Heart right ventricle (tissue), 16 donors: ENCODE data around the gene HTR3C. TPM values are rescaled to one million over a fixed set of nuclear protein-coding genes. Genes with fewer than 3 reads are reported as not detected.
"Not testable (repeated sequence)": the region's sequence is repeated elsewhere in the genome, so short reads cannot be mapped to it uniquely, and the experiment has no call there.

Experiments used
- ATAC-seq, 8 donors: fragments of 200-7000 bp; cut with Tn5 transposase; one replicate each; pipeline ENCODE4 v1.9.1; 2020; ENCODE audit warnings: mild to moderate bottlenecking in 8 of 8, moderate library complexity in 8 of 8, moderate number of reproducible peaks in 1 of 8
- DNase-seq, 2 donors: peaks; one replicate each; pipeline ENCODE4 v3.0.0-alpha.2; 2020
- H3K27ac ChIP-seq, 10 donors: fragments of 200-600 bp; sonication (generic) in 2 of 10; one replicate each; pipeline versions ENCODE4 v1.5.0 to v1.8.0; 2020 to 2022; ENCODE audit warnings: mild to moderate bottlenecking in 3 of 10
- H3K27me3 ChIP-seq, 7 donors: fragments of 200-600 bp; one replicate each; pipeline ENCODE4 v1.8.0; 2021 to 2022; ENCODE audit warnings: mild to moderate bottlenecking in 2 of 7
- H3K36me3 ChIP-seq, 9 donors: fragments of 200-600 bp; sonication (generic) in 1 of 9; one replicate each; pipeline versions ENCODE4 v1.5.0 to v1.8.0; 2020 to 2022; ENCODE audit warnings: mild to moderate bottlenecking in 2 of 9
- H3K4me1 ChIP-seq, 9 donors: fragments of 200-600 bp; sonication (generic) in 1 of 9; one replicate each; pipeline versions ENCODE4 v1.5.0 to v1.8.0; 2020 to 2022; ENCODE audit warnings: mild to moderate bottlenecking in 4 of 9
- H3K4me3 ChIP-seq, 10 donors: fragments of 200-600 bp; sonication (generic) in 2 of 10; one replicate each; pipeline versions ENCODE4 v1.5.0 to v1.8.0; 2020 to 2022; ENCODE audit warnings: mild to moderate bottlenecking in 7 of 10, moderate library complexity in 2 of 10
- H3K9me3 ChIP-seq, 11 donors: fragments of 200-600 bp in 10 of 11; sonication (generic) in 2 of 11; one replicate each; pipeline versions ENCODE4 v1.5.0 to v1.8.0; 2013 to 2022; ENCODE audit warnings: mild to moderate bottlenecking in 2 of 11, control low read depth in 1 of 11, moderate library complexity in 1 of 11
- WGBS, 2 donors: extraction: QIAGEN DNeasy Blood & Tissue Kit; methylation state at CpG; one replicate each; pipeline ENCODE4 v1.1.7; 2013; ENCODE audit warnings: inconsistent platforms in 1 of 2; 5-methylcytosine and 5-hydroxymethylcytosine counted together
- intact Hi-C, 10 donors: fragments of 100-400 bp; cut with DNase I; formaldehyde crosslinking; loops; one replicate each; pipeline versions ENCODE4 v1.11.1 to v1.14.2; 2022
- polyA plus RNA-seq, 2 donors: library from polyadenylated mRNA; stranded (reverse); fragments of 200-250 nt; gene quantifications; one replicate each; pipeline ENCODE4 v1.2.3, GENCODE V29; 2013
- total RNA-seq, 10 donors: library from RNA; stranded (reverse); fragmentation: NEBNext Ultra II Directional in 3 of 10; extraction: Animal tissue kit (Norgen Biotek cat#: 25700) in 3 of 10; gene quantifications; one replicate each; pipeline versions ENCODE4 v1.2.1 to v1.2.4, GENCODE V29; 2021 to 2023
- TF ChIP-seq, protein P1 (sequence below), 9 donors: fragments of 200-600 bp; sonication (generic) in 2 of 9; IDR thresholded peaks; one replicate each; pipeline versions ENCODE4 v1.5.0 to v1.8.0; 2021 to 2022; ENCODE audit warnings: antibody characterized with exemption in 9 of 9, mild to moderate bottlenecking in 5 of 9, moderate library complexity in 1 of 9
- donor health status: Arrhythmogenic right ventricular cardiomyopathy.
- donor health status: ischemic (EF 13 %, LVEDD 7.1; RV severe dilation, severe dysfunction).
- donor health status: healthy with polysubstance abuse.
- donor health status: DM: no; HTN: yes; CAD: no.
- donor health status: DM: no; HTN: no; CAD: no.
- donor health status: ischemic (EF 25% LVEDD 6.9; RV normal size, moderate dysfunction).
- donor health status: ischemic (EF 25% LVEDD 5.7; RV mildly dilated, moderate dysfunction).
- donor health status: healthy.
- donor health status: DM: yes; HTN: yes; CAD: no.
- donor health status: Ischemic cardiomyopathy.
- donor health status: ischemic (EF 35%, LVEDD 5.7; RV mildly dilated, moderate dysfunction).
- donor health status: nonischemic (EF 11% LVEDD 7.7; RV severe dilation, severe dysfunction).
- donor health status: DM: yes; HTN: yes; CAD: no.
- donor health status: PGD.
- donor health status: ischemic (EF 29% LVEDD 5.4; RV normal size, mild dysfunction).
- donor health status: nonischemic (EF 23%, LVEDD 6.1; RV moderate dilation, normal function).

HTR3C gene
- total and polyA plus RNA-seq, 12 donors = not detected

DNA sequence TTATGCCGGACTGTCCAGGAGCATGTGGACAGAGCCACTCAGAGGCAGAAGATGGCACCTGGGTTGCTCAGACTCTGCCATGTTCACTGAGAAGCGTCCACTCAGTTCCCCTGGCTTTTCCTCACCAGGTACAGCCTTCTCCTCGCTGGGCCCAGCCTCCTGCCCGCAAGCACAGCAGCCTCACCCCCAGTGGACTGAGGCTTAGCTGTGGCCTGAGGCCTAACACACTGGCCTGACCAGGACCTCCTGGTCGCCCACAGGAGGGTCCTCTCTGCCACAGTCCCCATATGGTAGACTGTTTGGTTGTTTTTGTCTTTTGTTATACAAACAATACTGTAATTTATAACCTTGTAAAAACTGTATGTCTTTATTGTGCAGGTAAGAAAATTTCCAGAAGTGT lies 15.5 kb downstream of the HTR3C start:
- no peak overlapping the region for H3K27ac ChIP-seq
- intact Hi-C loops = no loop called here
- peaks cover 0 to 9% (median 0%) of the 10 kb centered on the region in 11 donors for H3K9me3 ChIP-seq
- no peaks in the 10 kb centered on the region for H3K36me3 ChIP-seq
- ATAC-seq = no peak
- no peak overlapping the region for H3K4me3 ChIP-seq
- 95 to 97% methylated on average over 5 of the region's 5 CpGs for WGBS, 2 donors
- H3K27me3 ChIP-seq = peaks cover 0 to 4% (median 0%) of the 10 kb centered on the region in 7 donors
- H3K4me1 ChIP-seq = no peaks in the 10 kb centered on the region
- DNase-seq = no peak
- TF ChIP-seq, protein P1, sequence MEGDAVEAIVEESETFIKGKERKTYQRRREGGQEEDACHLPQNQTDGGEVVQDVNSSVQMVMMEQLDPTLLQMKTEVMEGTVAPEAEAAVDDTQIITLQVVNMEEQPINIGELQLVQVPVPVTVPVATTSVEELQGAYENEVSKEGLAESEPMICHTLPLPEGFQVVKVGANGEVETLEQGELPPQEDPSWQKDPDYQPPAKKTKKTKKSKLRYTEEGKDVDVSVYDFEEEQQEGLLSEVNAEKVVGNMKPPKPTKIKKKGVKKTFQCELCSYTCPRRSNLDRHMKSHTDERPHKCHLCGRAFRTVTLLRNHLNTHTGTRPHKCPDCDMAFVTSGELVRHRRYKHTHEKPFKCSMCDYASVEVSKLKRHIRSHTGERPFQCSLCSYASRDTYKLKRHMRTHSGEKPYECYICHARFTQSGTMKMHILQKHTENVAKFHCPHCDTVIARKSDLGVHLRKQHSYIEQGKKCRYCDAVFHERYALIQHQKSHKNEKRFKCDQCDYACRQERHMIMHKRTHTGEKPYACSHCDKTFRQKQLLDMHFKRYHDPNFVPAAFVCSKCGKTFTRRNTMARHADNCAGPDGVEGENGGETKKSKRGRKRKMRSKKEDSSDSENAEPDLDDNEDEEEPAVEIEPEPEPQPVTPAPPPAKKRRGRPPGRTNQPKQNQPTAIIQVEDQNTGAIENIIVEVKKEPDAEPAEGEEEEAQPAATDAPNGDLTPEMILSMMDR (IDR thresholded peaks at IDR 0.05) = no peak

DNA sequence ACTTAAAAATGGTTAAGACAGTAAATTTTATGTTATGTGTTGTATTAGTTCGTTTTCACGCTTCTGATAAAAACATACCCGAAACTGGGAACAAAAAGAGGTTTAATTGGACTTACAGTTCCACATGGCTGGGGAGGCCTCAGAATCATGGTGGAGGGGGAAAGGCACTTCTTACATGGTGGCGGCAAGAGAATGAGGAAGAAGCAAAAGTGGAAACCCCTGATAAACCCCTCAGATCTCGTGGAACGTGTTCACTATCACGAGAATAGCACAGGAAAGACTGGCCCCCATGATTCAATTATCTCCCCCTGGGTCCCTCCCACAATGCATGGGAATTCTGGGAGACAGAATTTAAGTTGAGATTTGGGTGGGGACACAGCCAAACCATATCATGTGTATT lies 18.3 kb downstream of the HTR3C start:
- H3K4me1 ChIP-seq, H3K9me3 ChIP-seq, ATAC-seq, H3K36me3 ChIP-seq, H3K27ac ChIP-seq, H3K27me3 ChIP-seq, H3K4me3 ChIP-seq, DNase-seq, intact Hi-C loops: not testable (repeated sequence)
- 87 to 91% methylated on average over 7 of the region's 7 CpGs for WGBS, 2 donors

DNA sequence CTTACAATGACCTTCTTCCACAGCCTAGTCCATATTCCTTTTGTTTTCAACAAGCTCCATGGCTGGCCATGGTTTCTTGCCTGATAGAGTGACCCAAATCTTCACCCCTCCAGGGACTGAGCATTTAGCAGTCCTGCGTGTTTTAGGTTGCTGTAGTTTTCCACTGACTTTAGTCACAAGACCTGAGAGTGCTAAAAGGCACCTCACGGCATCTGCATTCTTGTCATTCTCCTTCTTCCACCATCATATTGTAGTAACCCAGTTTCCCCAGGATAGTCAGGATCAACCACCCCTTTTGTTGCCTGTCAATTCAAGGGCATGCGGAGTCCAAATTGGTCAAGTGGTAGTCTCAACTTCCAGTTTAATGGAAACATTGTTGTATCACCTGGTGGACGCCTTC lies 20.8 kb downstream of the HTR3C start:
- DNase-seq (no peak), ATAC-seq (no peak)
- WGBS, 2 donors = 59 to 76% methylated on average over 4 of the region's 4 CpGs
- Histone ChIP-seq H3K27ac (no peak overlapping the region), H3K27me3 (no peaks in the 10 kb centered on the region), H3K9me3 (peaks cover 0 to 9% (median 0%) of the 10 kb centered on the region in 11 donors), H3K4me3 (no peak overlapping the region), H3K4me1 (no peaks in the 10 kb centered on the region), H3K36me3 (no peaks in the 10 kb centered on the region)
- TF ChIP-seq, protein P1 (IDR thresholded peaks at IDR 0.05) = no peak
- intact Hi-C loops = no loop called here

DNA sequence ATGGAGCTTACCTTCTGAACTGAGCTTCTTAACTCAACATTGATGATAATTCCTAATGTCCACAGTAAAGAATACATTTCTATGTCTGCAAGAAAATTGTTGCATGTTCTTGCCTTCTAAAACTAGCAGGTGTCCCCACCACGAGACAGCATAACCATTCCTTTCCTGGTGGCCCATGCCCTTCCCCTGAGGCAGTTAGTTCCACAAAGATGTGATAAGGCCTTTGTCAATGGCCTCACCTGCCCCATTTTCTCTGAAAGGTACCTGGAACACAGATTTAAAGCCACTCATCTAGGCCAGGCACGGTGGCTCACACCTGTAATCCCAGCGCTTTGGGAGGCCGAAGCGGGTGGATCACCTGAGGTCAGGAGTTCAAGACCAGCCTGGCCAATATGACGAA lies 23.1 kb downstream of the HTR3C start:
- DNase-seq = no peak
- no peak overlapping the region for H3K27ac ChIP-seq
- TF ChIP-seq, protein P1 (IDR thresholded peaks at IDR 0.05) = no peak
- peaks cover 0 to 4% (median 0%) of the 10 kb centered on the region in 11 donors for H3K9me3 ChIP-seq
- ATAC-seq = no peak
- intact Hi-C loops = no loop called here
- H3K4me1 ChIP-seq = no peaks in the 10 kb centered on the region
- H3K27me3 ChIP-seq = no peaks in the 10 kb centered on the region
- WGBS, 2 donors = 90 to 94% methylated on average over 6 of the region's 6 CpGs
- no peaks in the 10 kb centered on the region for H3K36me3 ChIP-seq
- H3K4me3 ChIP-seq = no peak overlapping the region

DNA sequence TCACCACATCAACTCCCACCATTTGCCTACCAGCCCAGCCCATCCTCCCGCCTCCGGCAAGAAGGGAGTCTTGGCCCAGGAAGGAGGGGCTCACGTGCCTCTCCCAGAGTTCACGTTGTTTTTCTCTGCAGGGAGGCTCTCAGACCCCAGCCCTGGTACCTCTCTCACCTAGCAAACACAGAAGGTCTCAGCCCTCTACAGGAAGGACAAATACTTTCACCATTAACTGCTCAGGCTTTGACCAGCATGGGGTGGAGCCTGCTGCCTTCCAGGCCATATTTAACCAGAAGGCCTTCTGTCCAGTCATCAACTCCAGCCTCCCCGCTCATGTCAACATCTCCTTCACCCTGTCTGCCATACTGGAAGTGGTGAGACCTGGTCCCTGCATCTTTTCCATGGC lies 25.0 kb downstream of the HTR3C start:
- H3K4me3 ChIP-seq = no peak overlapping the region
- intact Hi-C loops = no loop called here
- TF ChIP-seq, protein P1 (IDR thresholded peaks at IDR 0.05) = no peak
- 66 to 71% methylated on average over 5 of the region's 5 CpGs for WGBS, 2 donors
- no peak for DNase-seq
- no peak overlapping the region for H3K27ac ChIP-seq
- ATAC-seq = no peak
- no peaks in the 10 kb centered on the region for H3K36me3 ChIP-seq
- no peaks in the 10 kb centered on the region for H3K27me3 ChIP-seq
- no peaks in the 10 kb centered on the region for H3K9me3 ChIP-seq
- H3K4me1 ChIP-seq = no peaks in the 10 kb centered on the region
